Epidermal melanocyte (primary cell): ENCODE data around the gene IL12A.

Experiments
- DNase-seq: peaks from one replicate; pipeline ENCODE4 v3.0.0; 2011; ENCODE audit warnings: low spot score; ENCODE audit not compliant: insufficient read length

Gene IL12A

DNA sequence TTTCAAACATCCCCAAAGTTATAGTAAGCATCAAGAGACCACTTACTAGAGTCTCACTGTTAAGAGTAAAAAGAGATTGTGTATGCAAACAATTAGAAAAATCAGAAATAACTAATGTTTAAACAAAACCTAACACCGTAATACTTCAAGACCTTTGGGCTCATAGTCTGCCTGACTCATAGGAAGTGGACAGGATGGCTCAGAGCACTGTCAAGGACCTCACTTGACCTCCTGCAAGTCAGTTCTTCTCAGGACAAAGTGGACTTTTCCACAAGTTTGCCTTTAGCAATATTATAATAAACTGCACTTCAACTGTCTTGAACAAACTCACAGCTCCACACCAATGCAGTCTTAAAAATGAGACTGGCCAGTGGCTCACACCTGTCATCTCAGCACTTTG lies 34.8 kb downstream of the IL12A start:
- DNase-seq = no peak

DNA sequence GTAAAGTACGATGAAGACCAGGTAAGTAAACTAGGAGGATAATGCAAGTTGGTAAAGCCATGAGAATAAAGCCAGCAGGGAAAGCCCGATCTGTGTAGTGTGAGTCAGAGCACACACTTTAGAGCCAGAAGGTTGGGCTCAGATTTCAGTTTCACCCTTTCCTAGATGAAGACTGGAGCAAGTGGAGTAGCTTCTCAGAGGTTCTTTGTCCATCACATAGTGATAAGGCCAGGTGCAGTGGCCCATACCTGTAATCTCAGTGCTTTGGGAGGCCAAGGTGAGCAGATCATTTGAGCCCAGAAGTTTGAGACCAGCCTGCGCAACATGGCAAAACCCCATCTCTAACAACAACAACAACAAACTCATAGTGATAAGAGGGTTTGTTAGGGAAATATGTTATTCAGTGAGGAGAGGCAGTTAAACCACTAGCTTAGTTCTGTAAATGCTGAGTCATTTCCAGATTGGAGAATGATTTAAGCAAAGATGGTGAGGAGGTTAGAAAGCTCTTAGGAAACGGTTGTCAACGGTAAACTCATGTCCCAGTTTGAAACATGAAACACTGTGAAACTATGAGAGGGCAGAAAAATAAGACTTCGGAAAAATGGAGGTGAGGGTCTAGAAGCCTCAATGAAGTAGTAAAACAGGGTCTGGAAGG lies 39.0 kb downstream of the IL12A start:
- DNase-seq = no peak

DNA sequence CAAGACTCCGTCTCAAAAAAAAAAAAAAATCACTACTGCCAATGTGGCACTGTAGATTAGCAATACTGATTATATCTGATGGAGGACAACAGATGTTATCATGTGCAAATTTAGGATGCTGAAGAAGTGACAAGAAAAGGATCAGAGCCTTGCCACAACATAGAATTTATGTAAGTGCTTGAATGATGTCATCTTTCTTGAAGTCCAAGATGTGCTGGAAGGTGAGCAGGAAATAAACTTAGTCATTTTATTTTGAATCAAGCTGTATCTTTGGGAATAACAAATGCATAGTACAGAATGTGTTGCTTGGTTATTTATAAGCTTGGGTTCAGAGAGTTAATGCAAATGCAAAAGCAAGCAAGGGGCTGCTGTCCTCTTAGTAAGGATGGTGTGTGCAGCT lies 47.1 kb downstream of the IL12A start:
- DNase-seq = no peak

DNA sequence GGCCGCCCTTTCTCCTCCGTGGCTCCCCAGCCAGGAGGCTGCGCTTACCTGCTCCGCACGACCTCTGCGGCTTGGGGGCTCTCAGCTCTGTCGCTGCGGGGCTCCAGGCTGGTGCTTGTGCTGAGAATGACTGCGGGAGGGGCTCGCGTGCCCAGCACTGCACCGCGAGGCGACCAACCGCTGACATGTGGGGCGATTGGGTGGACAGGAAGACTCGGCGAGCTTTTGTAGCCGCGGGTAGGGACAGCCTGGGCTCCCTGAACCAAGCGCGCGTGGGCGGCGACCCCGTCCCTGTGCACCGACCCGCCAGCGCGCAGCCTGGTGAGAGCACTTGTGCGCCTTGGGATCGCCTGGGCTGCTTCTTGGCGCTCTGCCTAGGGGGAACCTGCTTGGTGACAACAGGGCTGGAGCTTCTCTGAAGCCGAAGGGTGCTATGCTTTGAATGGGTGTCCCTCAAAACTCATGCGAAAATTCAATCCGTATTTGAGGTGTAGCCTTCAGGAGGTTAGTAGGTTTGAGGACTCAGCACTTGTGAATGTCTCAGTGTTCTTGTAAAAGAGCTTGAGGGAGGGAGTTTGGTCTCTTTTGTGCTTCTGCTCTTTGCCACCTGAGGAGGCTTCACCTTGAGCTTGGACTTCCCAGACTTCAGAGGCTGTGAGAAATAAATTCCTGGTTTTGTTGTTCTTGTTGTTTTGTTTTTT lies 50.4 kb downstream of the IL12A start:
- DNase-seq = no peak

DNA sequence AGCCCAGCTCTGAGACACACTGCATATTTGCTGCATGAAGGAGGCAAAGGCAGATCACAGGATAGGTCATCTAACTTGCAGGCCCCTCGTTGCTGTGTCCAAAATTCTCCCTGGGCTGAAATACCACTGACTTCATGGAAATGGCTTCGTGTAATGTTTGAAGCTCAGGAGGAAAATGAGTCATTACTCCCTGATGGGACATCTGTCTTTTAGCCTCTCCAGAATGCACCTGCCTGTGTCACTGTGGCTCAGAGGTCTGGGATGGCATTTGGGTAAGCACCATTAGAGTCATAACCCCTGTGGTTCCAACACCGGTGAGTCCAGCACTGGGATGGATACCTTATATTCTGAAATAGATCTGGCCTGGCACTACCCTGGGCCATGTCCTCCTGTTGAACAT lies 51.5 kb downstream of the IL12A start:
- DNase-seq = no peak

DNA sequence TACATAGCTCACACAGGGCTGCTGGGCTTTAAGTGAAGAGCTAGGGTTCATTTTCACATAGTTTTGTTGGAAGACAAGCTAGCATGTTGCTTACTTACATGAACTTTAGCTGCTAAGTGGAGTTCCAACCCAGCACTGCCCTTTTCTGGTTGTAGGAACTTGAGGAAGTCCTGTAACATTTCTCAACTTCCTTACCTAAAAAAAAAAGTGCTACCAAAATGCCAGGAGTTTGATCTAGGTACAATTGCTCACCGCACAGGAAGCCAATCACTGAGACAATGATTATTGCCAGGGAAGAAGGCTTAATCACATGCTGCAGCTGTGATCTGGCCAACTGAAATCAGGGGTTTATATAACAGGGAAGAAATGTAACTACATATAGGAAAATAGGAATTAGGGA lies 52.8 kb downstream of the IL12A start:
- no peak for DNase-seq

DNA sequence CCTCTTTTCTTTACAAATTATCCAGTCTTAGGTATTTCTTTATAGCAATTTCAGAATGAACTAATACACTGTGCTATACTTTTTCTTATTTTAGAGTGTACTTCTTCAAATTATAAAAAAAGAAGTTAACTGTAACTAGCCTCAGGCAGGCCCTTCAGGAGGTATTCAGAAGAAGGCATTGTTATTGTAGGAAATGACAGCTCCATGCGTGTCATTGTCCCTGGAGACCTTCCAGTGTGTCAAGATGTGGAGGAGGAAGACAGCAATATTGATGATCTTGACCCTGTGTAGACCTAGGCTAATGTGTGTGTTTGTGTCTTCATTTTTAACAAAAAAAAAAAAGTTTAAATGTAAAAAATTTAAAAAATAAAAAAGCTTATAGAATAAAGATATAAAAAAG lies 55.5 kb downstream of the IL12A start:
- no peak for DNase-seq
